ENCODE results near the gene MUC4. TPM values are rescaled to one million over a fixed set of nuclear protein-coding genes. Genes with fewer than 3 reads are reported as not detected.

The MUC4 gene, protein sequence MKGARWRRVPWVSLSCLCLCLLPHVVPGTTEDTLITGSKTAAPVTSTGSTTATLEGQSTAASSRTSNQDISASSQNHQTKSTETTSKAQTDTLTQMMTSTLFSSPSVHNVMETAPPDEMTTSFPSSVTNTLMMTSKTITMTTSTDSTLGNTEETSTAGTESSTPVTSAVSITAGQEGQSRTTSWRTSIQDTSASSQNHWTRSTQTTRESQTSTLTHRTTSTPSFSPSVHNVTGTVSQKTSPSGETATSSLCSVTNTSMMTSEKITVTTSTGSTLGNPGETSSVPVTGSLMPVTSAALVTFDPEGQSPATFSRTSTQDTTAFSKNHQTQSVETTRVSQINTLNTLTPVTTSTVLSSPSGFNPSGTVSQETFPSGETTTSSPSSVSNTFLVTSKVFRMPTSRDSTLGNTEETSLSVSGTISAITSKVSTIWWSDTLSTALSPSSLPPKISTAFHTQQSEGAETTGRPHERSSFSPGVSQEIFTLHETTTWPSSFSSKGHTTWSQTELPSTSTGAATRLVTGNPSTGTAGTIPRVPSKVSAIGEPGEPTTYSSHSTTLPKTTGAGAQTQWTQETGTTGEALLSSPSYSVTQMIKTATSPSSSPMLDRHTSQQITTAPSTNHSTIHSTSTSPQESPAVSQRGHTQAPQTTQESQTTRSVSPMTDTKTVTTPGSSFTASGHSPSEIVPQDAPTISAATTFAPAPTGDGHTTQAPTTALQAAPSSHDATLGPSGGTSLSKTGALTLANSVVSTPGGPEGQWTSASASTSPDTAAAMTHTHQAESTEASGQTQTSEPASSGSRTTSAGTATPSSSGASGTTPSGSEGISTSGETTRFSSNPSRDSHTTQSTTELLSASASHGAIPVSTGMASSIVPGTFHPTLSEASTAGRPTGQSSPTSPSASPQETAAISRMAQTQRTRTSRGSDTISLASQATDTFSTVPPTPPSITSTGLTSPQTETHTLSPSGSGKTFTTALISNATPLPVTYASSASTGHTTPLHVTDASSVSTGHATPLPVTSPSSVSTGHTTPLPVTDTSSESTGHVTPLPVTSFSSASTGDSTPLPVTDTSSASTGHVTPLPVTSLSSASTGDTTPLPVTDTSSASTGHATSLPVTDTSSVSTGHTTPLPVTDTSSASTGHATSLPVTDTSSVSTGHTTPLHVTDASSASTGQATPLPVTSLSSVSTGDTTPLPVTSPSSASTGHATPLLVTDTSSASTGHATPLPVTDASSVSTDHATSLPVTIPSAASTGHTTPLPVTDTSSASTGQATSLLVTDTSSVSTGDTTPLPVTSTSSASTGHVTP (N-terminal part only)
- under 1 TPM in 1 of 4 donors, not detected in 3; 0.27 TPM for total RNA-seq

DNA sequence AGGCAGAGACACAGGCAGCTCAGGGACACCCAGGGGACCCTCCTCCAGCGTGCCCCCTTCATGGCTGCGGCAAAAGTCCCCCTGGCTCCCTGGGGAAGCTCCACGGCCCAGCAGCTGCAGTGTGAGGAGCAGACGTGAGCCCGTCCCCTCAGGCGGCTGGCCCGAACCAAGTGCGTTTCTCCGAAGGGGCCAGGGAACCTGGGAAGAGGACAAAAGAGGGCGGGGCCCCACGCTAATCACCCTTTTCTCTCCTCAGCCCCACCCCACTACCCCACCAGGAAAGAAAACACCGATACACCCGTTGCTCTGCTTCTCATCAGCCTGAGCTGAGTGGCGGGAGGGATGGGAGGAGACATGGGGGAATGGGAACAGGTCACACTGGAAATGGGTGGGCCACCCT, at the start of gene MUC4:
Gene MUC4, minus strand, starts transcription at position 174 of the 400 bp plus-strand sequence. Its CDS starts 112 bp downstream, at position 62.
- H3K27ac ChIP-seq = no peak within 1 kb of the TSS
- H3K4me3 ChIP-seq = no peak within 1 kb of the TSS
- H3K4me1 ChIP-seq = peaks cover 0 to 3% of the 10 kb centered on the region in 2 donors
- TF ChIP-seq, protein P1, sequence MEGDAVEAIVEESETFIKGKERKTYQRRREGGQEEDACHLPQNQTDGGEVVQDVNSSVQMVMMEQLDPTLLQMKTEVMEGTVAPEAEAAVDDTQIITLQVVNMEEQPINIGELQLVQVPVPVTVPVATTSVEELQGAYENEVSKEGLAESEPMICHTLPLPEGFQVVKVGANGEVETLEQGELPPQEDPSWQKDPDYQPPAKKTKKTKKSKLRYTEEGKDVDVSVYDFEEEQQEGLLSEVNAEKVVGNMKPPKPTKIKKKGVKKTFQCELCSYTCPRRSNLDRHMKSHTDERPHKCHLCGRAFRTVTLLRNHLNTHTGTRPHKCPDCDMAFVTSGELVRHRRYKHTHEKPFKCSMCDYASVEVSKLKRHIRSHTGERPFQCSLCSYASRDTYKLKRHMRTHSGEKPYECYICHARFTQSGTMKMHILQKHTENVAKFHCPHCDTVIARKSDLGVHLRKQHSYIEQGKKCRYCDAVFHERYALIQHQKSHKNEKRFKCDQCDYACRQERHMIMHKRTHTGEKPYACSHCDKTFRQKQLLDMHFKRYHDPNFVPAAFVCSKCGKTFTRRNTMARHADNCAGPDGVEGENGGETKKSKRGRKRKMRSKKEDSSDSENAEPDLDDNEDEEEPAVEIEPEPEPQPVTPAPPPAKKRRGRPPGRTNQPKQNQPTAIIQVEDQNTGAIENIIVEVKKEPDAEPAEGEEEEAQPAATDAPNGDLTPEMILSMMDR (IDR thresholded peaks at IDR 0.05 in 4 of 5, conservative IDR thresholded peaks at IDR 0.05 in 1 of 5) = no peak
- no peak for TF ChIP-seq POLR2A (IDR thresholded peaks at IDR 0.05)
- intact Hi-C loops (cut with DNase I; ENCODE audit: low total_unique reads) (no loop called here), in situ Hi-C loops (cut with MboI; ENCODE audit: low sequenced_read_pairs in 4 of 4) (no loop called here)
- no peaks in the 10 kb centered on the region for H3K9me3 ChIP-seq
- no peaks in the 10 kb centered on the region for H3K36me3 ChIP-seq
- peaks cover 6 to 11% (median 8%) of the 10 kb centered on the region in 3 donors for H3K27me3 ChIP-seq
- DNase-seq = no peak
- no peak for ATAC-seq

DNA sequence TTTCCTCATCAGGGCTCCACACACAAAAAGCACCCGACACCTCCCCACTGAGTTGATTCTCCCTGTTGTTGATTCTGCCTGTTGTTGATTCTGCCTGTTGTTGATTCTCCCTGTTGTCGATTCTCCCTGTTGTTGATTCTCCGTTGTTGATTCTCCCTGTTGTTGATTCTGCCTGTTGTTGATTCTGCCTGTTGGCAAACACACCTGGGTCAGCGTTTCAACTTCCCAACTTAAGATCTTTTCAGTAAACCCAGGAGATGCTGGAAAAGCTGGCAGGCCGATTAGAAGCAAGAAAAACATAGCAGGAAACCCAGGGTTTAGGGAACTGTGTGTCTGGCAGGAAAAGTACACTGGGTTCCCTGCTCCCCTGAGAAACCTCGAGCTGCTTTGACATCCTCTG, 48.7 kb upstream of the MUC4 start:
- in situ Hi-C loops (cut with MboI; ENCODE audit: low sequenced_read_pairs in 4 of 4) = loop anchor here in 2 of 4 donors (5.0 kb wide), 1 partner anchor 37 kb away; no protein-coding TSS in a partner anchor
- intact Hi-C loops (cut with DNase I; ENCODE audit: low total_unique reads) = no loop called here
- no peaks in the 10 kb centered on the region for H3K9me3 ChIP-seq
- H3K27ac ChIP-seq = no peak overlapping the region
- peaks cover 10 to 23% of the 10 kb centered on the region in 2 donors for H3K4me1 ChIP-seq
- no peak for TF ChIP-seq POLR2A (IDR thresholded peaks at IDR 0.05)
- TF ChIP-seq, protein P1 (IDR thresholded peaks at IDR 0.05 in 4 of 5, conservative IDR thresholded peaks at IDR 0.05 in 1 of 5) = no peak
- ATAC-seq = no peak
- no peaks in the 10 kb centered on the region for H3K27me3 ChIP-seq
- no peak overlapping the region for H3K4me3 ChIP-seq
- DNase-seq = no peak
- H3K36me3 ChIP-seq = no peaks in the 10 kb centered on the region

DNA sequence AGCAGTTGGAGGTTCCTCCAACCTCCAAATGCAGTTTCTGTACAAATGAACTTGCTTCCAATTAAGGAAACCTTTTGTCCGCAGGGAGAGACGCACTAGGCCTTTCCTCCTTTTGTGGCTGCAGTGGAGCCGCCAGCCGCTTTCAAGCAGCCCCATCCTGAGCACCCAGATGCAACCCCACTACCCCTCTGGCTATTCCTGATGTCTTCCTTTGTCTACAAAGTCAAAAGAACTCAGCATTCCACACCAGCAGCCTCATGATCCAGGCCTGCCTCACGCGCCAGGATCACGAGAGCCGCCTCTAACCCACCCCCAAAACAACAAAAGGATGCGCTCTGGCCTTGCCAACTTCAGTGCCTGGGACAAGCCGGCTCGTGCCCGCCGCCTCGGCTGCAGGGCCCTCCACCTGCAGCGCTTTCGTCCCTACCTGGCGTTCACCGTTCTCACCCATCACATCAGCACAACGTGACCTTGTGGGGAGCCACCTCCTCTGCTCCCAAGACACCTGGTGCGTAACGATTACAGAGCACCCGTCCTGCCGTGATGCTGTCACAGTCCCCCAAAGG, 48.2 kb upstream of the MUC4 start:
- H3K27me3 ChIP-seq = no peaks in the 10 kb centered on the region
- H3K36me3 ChIP-seq = no peaks in the 10 kb centered on the region
- peak overlapping the region in 2 of 4 donors; percentile 7 to 34 for H3K4me3 ChIP-seq
- H3K9me3 ChIP-seq = no peaks in the 10 kb centered on the region
- H3K27ac ChIP-seq = peak overlapping the region in 1 of 4 donors; percentile 19
- ATAC-seq (no peak), DNase-seq (no peak)
- intact Hi-C loops (cut with DNase I; ENCODE audit: low total_unique reads) (loop anchor here (1.0 to 10.0 kb wide), 2 partner anchors 55 to 585 kb away; partner anchors contain the start of gene XXYLT1), in situ Hi-C loops (cut with MboI; ENCODE audit: low sequenced_read_pairs in 4 of 4) (loop anchor here (5.0 to 10.0 kb wide), 3 partner anchors 32 to 55 kb away; no protein-coding TSS in a partner anchor)
- H3K4me1 ChIP-seq = peaks cover 10 to 23% of the 10 kb centered on the region in 2 donors
- TF ChIP-seq, protein P1 (IDR thresholded peaks at IDR 0.05 in 4 of 5, conservative IDR thresholded peaks at IDR 0.05 in 1 of 5) = no peak
- no peak for TF ChIP-seq POLR2A (IDR thresholded peaks at IDR 0.05)

All from gastrocnemius medialis (tissue), 4 donors.